NCI-H1417 treated with DMSO at 0.1 percent for 48 hours (cell line): Measurements from ENCODE around the gene MED26.

Experiments used
- DNase-seq: peaks from one replicate; lab custom pipeline; 2025; lab: John Stamatoyannopoulos, UW

The MED26 gene

DNA sequence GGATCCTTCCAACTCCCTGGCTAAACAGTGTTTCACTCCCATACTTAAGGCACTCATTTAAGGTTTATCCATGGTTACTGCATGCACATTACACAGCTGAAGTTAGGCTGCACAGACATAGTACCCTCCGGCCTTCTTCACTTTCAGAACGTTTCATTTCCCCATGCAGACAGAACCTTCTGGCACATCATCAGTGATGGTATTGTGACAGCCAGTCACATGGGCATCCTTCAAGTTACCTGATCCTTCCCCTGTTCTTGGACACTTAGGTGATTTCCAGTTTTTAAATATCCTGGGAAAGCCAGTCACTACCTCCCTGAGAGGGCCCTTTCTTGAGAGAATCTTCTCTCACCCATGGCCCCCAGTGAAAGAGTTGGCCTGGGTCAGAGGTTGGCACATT is 22.8 kb upstream of the MED26 start:
- no peak for DNase-seq

DNA sequence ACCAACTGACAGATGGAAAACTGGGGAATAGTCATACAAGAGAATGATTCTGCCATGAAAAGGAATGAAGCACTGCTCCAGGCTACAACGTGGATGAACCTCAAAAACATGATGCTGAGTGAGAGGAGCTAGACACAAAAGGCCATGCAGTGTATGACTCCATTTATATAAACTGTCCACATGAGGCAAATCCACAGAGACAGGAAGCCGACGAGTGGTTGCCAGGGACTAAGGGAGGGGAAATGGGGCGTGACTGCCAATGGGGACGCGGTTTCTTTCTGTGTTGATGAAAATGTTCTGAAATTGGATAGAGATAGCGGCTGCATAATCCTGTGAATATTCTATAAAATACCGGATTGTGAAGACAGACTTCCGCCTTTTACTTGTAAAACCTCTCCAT is 21.7 kb upstream of the MED26 start:
- DNase-seq = no peak

DNA sequence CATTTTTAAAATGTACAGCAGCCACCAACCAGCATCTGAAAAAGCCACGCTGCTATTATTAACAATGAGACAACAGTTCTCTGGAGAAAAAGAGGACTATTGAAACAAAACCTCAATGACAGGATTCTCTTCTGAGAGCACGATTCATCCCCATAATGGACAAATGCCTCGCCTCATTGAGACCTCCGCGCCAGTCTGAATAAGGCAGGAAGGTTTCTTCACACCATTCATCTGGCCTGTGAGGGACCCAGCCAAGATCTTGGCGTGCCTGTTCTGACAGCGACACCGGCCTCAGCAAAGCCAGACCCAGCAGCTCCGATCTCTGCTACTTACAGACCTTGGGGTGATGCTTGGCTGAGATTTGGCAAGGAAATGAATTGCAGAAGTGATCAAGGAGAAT is 17.1 kb upstream of the MED26 start:
- DNase-seq = no peak

DNA sequence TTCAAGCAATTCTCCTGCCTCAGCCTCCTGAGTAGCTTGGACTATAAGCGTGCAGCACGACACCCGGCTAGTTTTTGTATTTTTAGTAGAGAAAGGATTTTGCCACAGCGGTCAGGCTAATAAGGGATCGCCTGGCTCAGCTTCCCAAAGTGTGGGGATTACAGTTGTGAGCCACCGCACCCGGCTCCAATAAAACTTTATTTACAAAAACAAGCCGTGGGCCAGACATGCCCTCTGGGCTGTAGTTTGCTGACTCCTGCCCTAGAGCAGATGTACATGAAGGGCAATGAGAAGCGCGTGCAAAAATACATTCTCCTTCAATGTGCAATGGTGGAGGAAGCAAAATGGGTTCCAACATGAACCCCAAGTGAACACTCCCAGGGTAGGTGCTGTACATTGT is 13.7 kb upstream of the MED26 start:
- DNase-seq = no peak

DNA sequence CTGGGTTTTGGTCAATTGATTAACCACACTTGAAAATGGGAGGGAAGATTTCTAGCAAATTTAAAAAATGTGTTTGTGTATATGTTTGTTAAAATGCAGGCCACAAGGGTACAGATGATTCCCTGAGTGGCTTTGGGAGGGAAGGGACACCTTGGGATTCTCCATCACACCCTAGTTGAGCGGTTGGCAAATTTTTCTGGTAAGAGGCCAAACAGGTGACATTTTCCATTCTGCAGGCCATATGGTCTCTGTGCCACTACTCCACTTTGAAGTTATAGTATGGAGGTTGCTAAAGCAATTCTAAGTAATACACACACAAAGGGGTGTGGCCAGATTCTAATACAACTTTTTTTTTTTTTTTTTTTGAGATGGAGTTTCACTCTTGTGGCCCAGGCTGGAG is 12.9 kb upstream of the MED26 start:
- no peak for DNase-seq

DNA sequence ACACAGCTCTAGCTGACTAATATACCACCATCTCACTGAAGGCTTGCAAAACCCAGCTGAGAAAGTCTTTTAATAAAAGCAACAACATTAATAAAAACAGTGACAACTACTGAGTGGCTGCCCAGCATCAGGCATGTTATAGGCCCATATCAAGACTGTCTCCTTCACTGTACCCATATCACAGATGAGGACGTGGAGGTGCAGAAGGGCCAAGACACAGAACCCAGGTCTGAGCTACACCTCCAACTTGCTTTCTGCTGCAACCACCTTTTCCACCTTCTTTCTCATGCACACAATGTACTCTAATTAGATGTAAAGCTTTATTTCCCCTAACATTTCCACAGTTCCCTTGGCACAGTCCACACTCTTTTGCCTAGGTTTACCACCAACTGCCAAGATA is 10.7 kb upstream of the MED26 start:
- DNase-seq = no peak

DNA sequence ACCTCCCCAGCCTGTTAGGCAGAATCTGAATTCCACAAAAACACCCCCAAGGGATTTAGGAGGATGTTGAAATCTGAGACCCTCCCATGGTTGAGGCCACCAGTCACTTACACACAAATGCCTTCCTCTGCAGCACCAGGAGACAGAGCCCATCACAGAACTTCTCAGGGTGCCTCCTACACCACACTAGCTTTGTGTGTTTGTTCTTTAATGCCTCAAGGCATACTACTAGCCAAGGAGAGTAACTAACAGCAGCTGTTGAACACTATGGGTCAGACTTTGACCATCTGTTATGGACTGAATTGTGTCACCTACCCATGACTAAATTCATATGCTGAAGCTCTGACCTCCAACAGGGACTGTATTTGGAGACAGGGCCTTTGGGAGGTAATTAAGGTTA is 9.5 kb upstream of the MED26 start:
- no peak for DNase-seq

DNA sequence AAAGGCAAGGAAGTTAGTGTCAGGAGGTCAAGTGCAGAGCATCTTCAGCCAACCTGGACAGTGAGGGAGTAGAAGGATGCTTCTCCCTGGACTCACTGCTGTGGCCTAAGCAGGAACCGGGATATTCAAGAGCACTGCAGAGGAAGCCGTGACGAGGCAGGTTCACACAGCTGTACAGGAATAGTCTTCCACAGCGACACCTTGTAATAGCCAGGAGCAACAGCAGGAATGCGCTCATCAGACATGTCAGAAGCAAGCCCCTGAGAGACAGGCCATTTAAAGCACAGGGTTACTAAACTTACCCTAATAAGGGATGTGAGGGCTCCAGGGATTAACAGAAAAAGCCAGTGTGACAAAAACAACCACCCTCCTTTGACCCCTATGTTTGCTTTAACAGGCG is 3.5 kb upstream of the MED26 start:
- no peak for DNase-seq

DNA sequence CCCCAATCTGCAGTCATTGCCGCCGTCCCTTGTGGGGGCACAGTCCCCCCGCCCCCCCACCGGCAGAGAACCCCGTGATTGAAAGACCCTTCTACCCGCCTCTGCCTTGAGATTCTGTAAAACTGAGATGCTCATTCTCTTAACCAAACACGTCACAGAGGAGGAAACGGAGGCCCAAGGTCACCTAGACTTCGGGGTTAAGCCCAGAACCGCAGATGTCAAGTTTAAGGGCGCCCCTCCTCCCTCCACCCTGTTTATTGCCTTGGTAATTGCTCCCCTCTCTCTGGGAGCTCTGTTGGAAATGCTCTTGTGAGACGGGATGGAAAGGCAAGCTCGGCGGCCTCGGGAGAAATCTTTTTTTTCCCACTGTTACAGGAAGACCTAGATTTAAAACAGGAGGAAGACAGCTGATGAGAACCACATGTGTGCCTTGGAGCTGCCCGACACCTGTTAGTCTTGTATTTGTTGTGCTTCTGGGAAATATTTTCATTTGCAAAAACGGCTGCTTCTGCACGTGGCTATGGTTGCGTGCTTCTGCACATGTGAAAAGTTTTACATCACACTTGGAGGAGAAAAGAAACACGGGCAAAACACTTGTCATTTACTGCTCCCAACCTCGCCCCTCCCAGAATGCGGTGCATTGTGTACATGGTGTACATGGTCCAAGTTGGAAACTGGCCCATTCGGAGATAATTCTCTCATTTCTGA is 1.1 kb upstream of the MED26 start:
- DNase-seq = no peak

DNA sequence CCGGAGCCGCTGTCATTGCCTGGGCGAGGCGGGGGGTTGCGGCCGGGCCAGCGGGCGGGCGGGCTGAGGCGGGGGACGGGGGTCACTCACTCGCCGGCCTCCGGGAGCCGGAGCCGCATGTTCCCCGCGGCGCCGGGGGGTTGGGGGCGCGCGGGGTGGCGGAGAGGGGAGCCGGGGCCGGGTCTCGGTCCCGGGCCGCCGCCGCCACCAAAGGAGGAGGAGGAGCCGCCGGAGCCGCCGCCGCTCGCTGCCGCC is 149 bp downstream of the MED26 start:
- DNase-seq = no peak

DNA sequence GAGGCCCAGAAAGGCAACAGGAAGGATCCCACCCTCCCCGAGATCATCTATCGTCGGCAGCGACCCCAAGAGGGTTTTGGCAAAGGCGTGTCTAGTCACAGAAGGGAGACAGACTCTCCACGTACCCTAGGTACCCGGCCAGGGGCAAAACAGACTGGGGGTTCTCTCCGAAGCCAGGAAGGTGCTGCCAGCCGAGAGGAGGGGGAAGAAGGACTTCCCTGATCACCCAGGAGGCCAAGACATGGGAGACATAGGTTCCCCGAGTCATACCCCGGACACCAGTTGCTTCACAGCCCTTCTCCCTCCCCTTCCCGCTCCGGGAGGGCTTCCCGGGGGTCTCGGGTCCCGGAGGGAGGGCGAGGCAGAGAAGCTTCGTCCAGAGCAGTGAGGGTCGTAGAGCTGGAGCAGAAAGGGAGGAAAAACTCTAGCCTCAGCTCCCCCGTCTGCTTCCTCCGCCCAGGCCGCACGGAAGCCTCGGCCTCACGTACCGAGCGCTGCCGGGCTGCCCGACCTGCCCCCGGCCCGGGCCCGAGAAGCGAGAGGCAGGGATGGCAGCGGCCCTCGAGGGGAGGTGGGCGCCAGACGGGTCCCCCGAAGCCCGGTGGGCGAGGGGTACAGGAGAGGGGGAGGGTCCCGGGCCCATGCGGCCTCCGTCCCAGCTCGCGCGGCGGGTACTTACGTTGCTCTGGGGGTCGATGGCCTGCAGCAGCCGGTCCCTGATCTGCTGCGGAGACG is 644 bp downstream of the MED26 start:
- no peak for DNase-seq

DNA sequence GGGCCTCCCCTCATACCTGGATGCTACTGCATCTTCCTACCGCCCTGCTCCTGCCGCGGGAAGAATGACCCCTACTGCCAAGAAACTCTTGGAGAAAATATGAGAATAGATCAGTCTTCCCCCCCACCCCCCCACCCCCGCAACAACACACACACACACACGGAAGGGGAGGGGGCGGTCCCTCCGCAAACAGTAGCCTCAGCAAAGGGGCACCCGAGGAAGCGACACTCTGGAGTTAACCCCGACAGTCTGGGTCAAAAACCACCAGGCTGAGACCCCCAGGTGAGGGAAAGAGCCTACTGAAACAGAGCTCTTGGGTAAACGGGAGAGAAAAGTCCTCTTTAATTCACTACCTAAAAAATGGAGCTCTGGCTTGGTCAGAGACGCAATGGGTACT is 1.2 kb downstream of the MED26 start:
- DNase-seq = no peak

DNA sequence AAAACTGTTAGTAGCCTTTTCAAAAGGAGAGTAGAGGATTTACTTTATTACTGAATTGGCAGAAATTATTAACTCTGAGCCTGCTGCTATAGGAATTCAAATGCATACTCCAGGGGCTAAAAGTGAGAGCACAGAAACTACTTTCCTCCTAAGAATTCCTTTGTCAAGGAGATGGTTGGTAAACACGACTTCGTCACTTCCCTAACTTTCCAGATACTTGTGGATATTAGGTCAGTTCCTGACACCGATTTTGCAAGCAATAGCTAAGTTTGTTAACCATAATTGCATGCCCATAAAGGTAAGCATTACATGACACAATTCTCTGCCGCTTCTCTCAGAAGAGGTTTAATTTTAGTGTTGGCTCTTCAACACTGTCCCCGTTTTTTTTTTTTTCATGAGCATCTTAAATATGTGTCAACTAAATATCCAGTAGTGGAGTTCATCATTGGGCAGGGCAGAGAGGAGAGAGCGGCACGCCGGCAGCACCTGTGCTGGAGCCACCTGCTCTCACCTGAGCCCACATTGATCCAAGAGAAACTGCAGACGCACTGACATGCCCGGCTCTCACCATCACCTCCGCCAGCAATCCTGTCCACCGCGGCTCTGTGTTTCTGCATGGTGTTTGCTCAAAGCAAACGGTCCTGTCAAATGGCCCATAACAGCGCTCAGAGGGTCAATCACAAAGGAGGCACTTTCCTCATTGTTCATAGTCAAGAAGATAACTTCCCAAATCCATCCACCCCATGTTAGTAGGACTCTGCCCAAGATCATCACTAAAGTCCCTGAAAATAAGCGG is 2.6 kb downstream of the MED26 start:
- DNase-seq = no peak

DNA sequence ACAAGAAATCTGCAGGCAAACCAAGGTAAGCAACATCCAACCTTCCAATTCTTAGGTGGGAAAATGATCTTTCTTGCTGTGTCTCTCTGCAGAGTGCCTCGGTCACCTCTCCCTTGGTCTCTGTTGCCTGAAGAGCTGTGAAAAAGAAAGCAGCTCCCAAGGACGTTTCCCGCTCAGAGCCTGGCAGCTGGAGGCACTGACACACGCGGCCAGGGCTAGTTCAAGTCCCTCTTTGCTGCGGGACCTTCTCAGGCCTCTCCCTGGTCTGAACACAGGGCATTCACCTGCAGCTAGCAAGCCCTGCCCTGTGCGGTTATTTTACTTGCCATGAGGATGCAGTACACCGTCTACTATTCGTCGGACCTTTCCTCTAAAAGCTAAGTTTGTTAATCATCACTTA is 3.8 kb downstream of the MED26 start:
- DNase-seq = no peak

DNA sequence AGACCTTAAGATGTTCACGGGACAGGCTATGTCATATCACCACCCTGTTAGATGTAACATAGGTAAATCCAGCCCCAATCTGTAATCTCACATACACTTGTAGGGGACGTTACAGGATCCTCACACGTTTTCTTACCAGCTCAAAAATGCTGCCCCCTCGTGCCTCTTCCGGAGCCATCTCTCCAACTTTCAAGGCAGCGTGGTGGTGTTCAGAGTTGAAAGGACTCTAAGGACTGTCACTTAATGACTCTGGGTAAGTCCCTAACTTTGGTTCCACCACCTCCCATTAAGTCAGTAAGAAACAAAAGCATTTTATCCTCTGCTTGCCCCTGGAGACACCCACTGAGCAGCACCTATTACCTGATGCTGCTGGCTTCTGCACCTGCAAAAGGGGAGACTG is 4.4 kb downstream of the MED26 start:
- DNase-seq = no peak

DNA sequence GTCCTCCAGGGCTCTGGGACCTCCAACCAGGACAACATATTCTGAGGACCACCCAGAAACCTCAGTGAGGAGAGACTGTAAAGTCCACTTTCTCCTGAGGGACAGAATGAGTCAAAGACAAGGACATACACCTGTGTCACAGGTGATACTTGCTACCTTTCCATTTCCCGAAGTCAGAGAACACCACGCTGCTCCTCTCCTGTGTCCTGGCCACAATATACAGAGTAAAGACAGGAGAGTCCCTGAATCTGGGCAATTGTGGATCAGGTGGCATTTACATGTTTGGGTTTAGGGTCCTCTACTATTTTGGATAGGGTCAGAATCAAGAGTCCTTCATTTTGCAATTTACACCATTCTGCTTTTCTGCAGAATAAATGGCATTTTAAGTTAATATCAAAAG is 4.9 kb downstream of the MED26 start:
- no peak for DNase-seq

DNA sequence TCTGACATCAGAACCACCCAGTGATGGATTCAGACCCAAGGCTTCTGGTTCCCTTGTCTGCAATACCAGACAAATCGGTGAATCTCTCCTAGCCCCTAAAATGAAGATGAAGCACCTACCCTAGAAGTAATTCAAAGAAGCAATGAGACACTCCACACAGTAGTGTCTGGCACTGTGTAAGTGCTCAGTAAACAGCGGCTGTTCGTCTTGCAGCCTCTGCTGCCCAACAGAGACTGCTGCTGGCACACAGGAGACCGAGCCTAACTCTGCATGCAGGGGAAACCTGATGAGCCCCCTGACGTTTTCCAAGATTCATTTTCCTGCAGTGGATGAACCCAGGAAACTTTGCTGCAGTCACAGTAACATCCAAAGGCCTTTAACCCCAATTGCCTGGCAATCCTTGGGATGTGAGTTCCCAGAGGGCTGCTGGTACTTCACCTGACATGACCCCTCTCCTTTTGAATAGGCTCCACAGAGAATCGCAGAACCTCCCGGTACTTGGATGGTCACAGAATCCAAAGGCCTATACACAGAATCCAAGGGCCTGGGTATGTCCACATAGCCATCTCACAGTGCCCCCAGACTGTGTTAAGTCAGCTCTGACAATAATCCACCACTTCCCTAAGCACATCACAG is 6.7 kb downstream of the MED26 start:
- no peak for DNase-seq

DNA sequence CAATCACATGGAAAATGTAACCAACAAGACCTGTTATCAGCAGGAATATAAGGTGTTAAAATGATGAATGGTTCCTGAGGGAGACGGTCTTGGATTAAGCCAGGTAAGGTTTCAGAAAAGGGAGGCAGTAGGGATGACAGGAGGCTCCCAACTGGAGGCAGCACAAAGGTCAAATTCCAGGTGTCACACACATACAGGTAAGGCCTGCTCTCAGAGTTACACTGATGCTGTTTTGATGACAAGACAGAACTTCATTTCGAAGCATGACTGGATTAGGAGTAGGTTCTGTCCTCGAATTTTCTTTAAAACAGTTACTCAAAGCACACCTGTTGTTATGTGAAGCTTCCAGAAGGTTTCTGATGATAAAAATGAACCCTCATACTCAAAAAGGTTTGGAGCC is 7.4 kb downstream of the MED26 start:
- DNase-seq = no peak

DNA sequence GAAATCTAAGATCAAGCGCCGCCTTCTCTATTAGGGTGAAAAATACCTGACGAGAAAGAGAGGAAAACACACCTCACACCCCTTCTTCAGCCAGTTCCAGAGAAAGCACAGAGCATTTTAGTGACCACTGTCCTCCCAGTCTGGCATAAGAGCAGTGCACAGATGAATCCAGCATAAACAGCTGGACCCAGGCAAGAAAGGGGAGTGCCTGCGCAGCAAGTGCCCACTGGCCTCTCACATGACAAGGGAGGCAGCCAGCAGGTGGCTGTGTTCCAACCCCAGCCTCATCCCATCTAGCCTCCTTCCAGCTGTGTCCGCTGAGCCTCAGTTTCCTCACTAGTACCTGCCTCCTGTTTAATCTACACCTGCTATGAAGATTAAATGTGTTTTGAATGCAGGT is 8.0 kb downstream of the MED26 start:
- no peak for DNase-seq

DNA sequence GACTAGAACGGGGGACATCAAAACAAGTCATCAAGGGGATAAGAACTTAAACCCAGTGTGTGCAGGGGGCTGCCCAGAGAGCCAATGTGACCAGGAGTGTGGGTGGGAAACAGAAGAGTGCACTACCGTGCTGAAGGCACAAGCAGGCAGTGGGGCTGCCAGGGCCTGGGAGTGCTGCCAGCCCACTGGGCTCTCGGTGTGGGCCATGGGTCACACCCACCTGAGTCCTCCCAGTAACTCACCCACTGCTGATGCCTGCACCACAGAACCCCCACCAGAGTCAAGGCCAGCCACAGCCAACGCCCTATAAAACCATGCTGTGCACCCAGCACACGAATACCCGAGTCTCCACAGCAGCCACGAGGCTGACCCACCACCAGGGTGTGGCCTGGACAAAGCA is 8.5 kb downstream of the MED26 start:
- DNase-seq = no peak

DNA sequence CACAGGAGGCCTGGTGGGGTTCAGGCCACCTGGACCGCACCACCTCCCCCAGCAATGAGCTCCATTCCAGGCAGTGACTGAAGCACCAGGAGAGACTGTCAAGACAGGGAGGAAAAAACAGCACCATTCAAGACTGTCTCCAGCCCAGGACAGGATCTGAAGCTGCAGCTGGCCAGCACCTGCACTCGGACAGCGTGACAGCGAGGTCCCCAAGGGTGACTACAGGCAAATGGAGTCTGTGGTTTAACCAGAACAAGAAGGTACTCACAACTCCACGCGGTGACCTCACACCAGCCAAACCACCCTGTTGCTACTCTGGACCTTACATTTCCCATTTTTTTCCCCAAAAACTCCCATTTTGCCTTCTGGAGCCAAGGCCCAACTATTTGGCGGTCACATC is 9.8 kb downstream of the MED26 start:
- DNase-seq = no peak

DNA sequence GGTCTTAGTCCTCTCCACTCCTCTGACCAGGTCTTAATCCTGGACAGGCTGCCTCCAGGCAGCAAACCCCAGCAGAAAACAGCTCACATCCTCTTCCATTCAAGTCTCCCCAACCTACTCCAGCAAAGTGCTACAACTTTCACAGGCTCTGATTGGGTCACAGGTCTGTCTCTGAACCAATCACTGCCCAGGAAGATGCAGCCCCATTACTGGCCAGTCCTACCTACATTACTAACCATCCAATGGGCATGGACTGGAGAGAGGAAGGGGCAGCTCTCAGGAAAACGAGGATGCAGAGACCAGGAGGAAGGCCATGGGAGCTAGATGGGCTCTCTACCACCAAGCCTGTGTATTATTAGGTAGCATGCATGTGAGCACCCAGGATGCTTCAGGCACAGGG is 12.2 kb downstream of the MED26 start:
- DNase-seq = no peak

DNA sequence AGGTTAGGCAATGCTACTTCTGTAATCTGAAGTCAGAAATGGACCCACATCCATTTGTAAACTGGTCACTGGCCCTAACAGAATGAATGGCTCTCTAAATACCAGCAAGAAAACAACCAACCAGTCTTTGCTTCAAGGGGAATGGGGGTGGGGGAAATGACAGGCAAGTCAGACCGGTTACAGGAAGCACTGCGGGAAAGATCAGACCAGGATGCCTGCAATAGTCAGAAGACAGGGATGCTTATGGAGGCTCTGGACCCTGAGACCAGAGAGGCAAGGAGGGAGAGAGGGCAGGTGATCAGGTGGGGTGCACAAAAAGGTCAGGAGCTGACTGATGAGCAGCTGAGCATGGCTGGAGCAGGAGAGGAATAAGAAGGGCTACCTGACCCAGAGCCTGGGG is 13.1 kb downstream of the MED26 start:
- no peak for DNase-seq
